SK-N-SH (cell line): Measurements from ENCODE around the gene TMEM164. TPM values are rescaled to one million over a fixed set of nuclear protein-coding genes. Genes with fewer than 3 reads are reported as not detected.

Experiments used
- CTCF ChIA-PET: fragments of 300-600, 350-600 bp; formaldehyde crosslinking; extraction: SDS; loops from one replicate; lab custom pipeline; 2021; lab: Yijun Ruan, JAX
- POLR2A ChIA-PET: fragments of 350-600 bp; sonication (Branson Sonifier 250); formaldehyde crosslinking; extraction: SDS; loops from one replicate; lab custom pipeline; 2020; ENCODE audit warnings: antibody characterized with exemption, inconsistent platforms; lab: Yijun Ruan, JAX
- DNase-seq: peaks from one replicate; pipeline ENCODE4 v3.0.0; 2012
- H2AFZ ChIP-seq: fragments of 200-600 bp; sonication (generic); 2 replicates; pipeline ENCODE4 v1.8.1; 2016; ENCODE audit warnings: antibody characterized with exemption, mild to moderate bottlenecking, low read depth
- H3F3A ChIP-seq: fragments of 200-600 bp; sonication (generic); replicated peaks from 2 replicates; pipeline ENCODE3; 2016; ENCODE audit warnings: antibody characterized with exemption, mild to moderate bottlenecking; ENCODE audit not compliant: insufficient read depth
- H3K27ac ChIP-seq, 2 experiments: fragments of 200-500 bp in 1 of 2; fragments of 200-600 bp in 1 of 2; sonication (Bioruptor generic) in 1 of 2; sonication (generic), shearing (Covaris generic) in 1 of 2; 2 replicates each; pipeline versions ENCODE4 v1.5.1 to v1.6.1; 2014 to 2016; ENCODE audit warnings: low read depth in 2 of 2, inconsistent platforms in 1 of 2, low read length in 1 of 2, mild to moderate bottlenecking in 1 of 2, mixed read lengths in 1 of 2
- H3K27me3 ChIP-seq: fragments of 200-600 bp; sonication (generic), shearing (Covaris generic); 2 replicates; pipeline ENCODE4 v1.6.1; 2016; ENCODE audit warnings: mixed run types; ENCODE audit not compliant: insufficient read depth
- H3K36me3 ChIP-seq, 2 experiments: fragments of 200-500 bp in 1 of 2; fragments of 200-600 bp in 1 of 2; sonication (Bioruptor generic) in 1 of 2; sonication (generic) in 1 of 2; replicated peaks in 1 of 2; 2 replicates each; pipeline versions ENCODE3 to v1.5.1; 2014 to 2016; ENCODE audit warnings: low read length in 1 of 2, mild to moderate bottlenecking in 1 of 2; ENCODE audit not compliant: insufficient read depth in 2 of 2, control insufficient read depth in 1 of 2
- H3K4me1 ChIP-seq, 2 experiments: fragments of 200-500 bp in 1 of 2; fragments of 200-600 bp in 1 of 2; sonication (Bioruptor generic) in 1 of 2; sonication (generic), shearing (Covaris generic) in 1 of 2; 2 replicates each; pipeline versions ENCODE4 v1.5.1 to v1.6.1; 2014 to 2016; ENCODE audit warnings: low read depth in 1 of 2, low read length in 1 of 2, mixed run types in 1 of 2; ENCODE audit not compliant: insufficient read depth in 2 of 2, control insufficient read depth in 1 of 2
- H3K4me2 ChIP-seq: fragments of 200-600 bp; sonication (generic), shearing (Covaris generic); 2 replicates; pipeline ENCODE4 v1.6.1; 2017; ENCODE audit warnings: mixed run types
- H3K4me3 ChIP-seq, 2 experiments: fragments of 200-500 bp in 1 of 2; fragments of 200-600 bp in 1 of 2; sonication (Bioruptor generic) in 1 of 2; sonication (generic), shearing (Covaris generic) in 1 of 2; 2 replicates each; pipeline versions ENCODE4 v1.5.1 to v1.8.1; 2014 to 2016; ENCODE audit warnings: low read depth in 2 of 2, inconsistent platforms in 1 of 2, low read length in 1 of 2, mild to moderate bottlenecking in 1 of 2, mixed read lengths in 1 of 2, moderate library complexity in 1 of 2
- H3K79me2 ChIP-seq: fragments of 200-600 bp; sonication (generic); 2 replicates; pipeline ENCODE4 v1.8.1; 2017; ENCODE audit warnings: mild to moderate bottlenecking; ENCODE audit not compliant: insufficient read depth
- H3K9ac ChIP-seq: fragments of 200-600 bp; sonication (generic); 2 replicates; pipeline ENCODE4 v1.6.1; 2017; ENCODE audit warnings: mixed run types
- H3K9me2 ChIP-seq: fragments of 200-600 bp; sonication (generic); 2 replicates; pipeline ENCODE4 v1.6.1; 2017; ENCODE audit warnings: mixed run types
- H3K9me3 ChIP-seq: fragments of 200-600 bp; sonication (generic); 2 replicates; pipeline ENCODE4 v1.6.1; 2017; ENCODE audit warnings: mixed run types, mild to moderate bottlenecking, moderate library complexity
- H4K20me1 ChIP-seq: fragments of 200-600 bp; sonication (generic); 2 replicates; pipeline ENCODE4 v1.6.1; 2017; ENCODE audit warnings: mild to moderate bottlenecking, mixed run types; ENCODE audit not compliant: insufficient read depth
- EP300 ChIP-seq, 2 experiments: IDR thresholded peaks; 2 replicates each; pipeline versions ENCODE4 v1.4.0 to v1.6.1; 2012; ENCODE audit warnings: borderline replicate concordance in 1 of 2, low read depth in 1 of 2, low read length in 1 of 2
- EZH2phosphoT487 ChIP-seq: fragments of 200-600 bp; sonication (generic); IDR thresholded peaks from 2 replicates; pipeline ENCODE4 v1.6.1; 2017; ENCODE audit warnings: low read depth, mixed run types, mild to moderate bottlenecking, antibody characterized with exemption, moderate library complexity, borderline replicate concordance
- FOXJ3 ChIP-seq: sonication (generic); formaldehyde crosslinking; IDR thresholded peaks from 2 replicates; pipeline ENCODE4 v1.5.1; 2020; ENCODE audit warnings: mild to moderate bottlenecking, missing genetic modification reagents
- GATA2 ChIP-seq: sonication (generic); formaldehyde crosslinking; IDR thresholded peaks from 2 replicates; pipeline ENCODE4 v1.5.0; 2020; ENCODE audit warnings: mild to moderate bottlenecking, missing genetic modification reagents
- MEF2A ChIP-seq: IDR thresholded peaks from 2 replicates; pipeline ENCODE4 v1.4.0; 2012; ENCODE audit warnings: low read depth, borderline replicate concordance
- RAD21 ChIP-seq: IDR thresholded peaks from 2 replicates; pipeline ENCODE4 v1.6.1; 2012; ENCODE audit warnings: mild to moderate bottlenecking, low read length
- RXRA ChIP-seq: IDR thresholded peaks from 2 replicates; pipeline ENCODE4 v1.4.0; 2012; ENCODE audit warnings: low read depth, mild to moderate bottlenecking, borderline replicate concordance
- SIN3A ChIP-seq: IDR thresholded peaks from 2 replicates; pipeline ENCODE4 v1.6.1; 2012; ENCODE audit warnings: low read depth, mild to moderate bottlenecking, low read length, moderate library complexity, borderline replicate concordance
- SMC3 ChIP-seq: IDR thresholded peaks from 2 replicates; pipeline ENCODE4 v1.6.1; 2012; ENCODE audit warnings: low read depth, low read length, improper control_type of control experiment
- TCF12 ChIP-seq: IDR thresholded peaks from 2 replicates; pipeline ENCODE4 v1.4.0; 2012
- TEAD4 ChIP-seq: IDR thresholded peaks from 2 replicates; pipeline ENCODE4 v1.4.0; 2012; ENCODE audit warnings: mild to moderate bottlenecking, borderline replicate concordance; ENCODE audit not compliant: insufficient read depth
- WGBS: methylation state at CpG from one replicate; pipeline ENCODE4 v1.1.6; 2017; ENCODE audit warnings: low lambda C conversion rate; 5-methylcytosine and 5-hydroxymethylcytosine counted together
- polyA plus RNA-seq, 3 experiments: library from polyadenylated mRNA; depleted of rRNA; stranded (reverse); fragments of >200 nt; gene quantifications; 2 replicates each; pipeline ENCODE4 v1.2.3, GENCODE V29; 2012
- TF ChIP-seq, protein P1 (sequence below): IDR thresholded peaks from 2 replicates; pipeline ENCODE4 v1.6.1; 2012; ENCODE audit warnings: mild to moderate bottlenecking, low read depth, low read length, moderate library complexity
- TF ChIP-seq, protein P2 (sequence below): IDR thresholded peaks from 2 replicates; pipeline ENCODE4 v1.4.0; 2012; ENCODE audit warnings: low read depth, borderline replicate concordance
- TF ChIP-seq, protein P3 (sequence below): fragments of 150-350 bp; IDR thresholded peaks from 2 replicates; pipeline ENCODE4 v1.6.1; 2016; ENCODE audit warnings: mild to moderate bottlenecking, low read depth, low read length
- TF ChIP-seq, protein P4 (sequence below): IDR thresholded peaks from 2 replicates; pipeline ENCODE4 v1.4.0; 2012; ENCODE audit warnings: low read depth, borderline replicate concordance
- TF ChIP-seq, protein P5 (sequence below): IDR thresholded peaks from 2 replicates; pipeline ENCODE4; 2012
- TF ChIP-seq, protein P6 (sequence below): IDR thresholded peaks from 2 replicates; pipeline ENCODE4 v1.4.0; 2012; ENCODE audit warnings: low read depth

Gene TMEM164
- polyA plus RNA-seq, 1 of the 3 experiments (the other 2 are of a cell fraction), result 11.9 TPM

DNA sequence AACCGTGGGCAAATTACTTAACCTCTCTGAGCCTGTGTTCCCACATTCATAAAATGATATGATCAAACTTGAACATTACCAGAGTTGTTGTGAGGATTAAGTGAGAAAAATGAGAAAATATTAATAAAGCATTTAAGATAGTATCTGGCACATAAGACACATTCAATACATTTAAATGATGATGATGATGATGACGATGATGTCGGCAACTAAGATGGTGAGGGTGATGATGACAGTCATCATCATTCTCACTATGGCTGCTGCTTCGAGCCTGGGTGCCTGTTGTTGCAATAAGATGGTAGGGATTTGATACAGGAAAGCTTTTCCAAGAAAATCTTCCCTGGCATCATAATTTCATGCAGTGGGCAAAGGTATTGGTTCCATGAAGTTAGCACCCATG is 11.1 kb downstream of the TMEM164 start:
- DNase-seq, result no peak
- Histone ChIP-seq H2AFZ (no peak overlapping the region), H3K36me3 (peaks cover 0 to 3% of the 10 kb centered on the region in 2 experiments), H4K20me1 (no peaks in the 10 kb centered on the region), H3F3A (no peaks in the 10 kb centered on the region), H3K9me2 (no peaks in the 10 kb centered on the region), H3K4me1 (peaks cover 0 to 8% of the 10 kb centered on the region in 2 experiments; a peak in 1 of 4 replicates), H3K79me2 (peaks cover 3% of the 10 kb centered on the region; the same call in 1 of the 2 replicates), H3K27ac (no peak overlapping the region), H3K27me3 (peaks cover 5% of the 10 kb centered on the region; the same call in 1 of the 2 replicates), H3K4me3 (no peak overlapping the region), H3K9ac (no peak overlapping the region), H3K9me3 (no peaks in the 10 kb centered on the region), H3K4me2 (no peak overlapping the region)
- 64% methylated on average over 4 of the region's 4 CpGs for WGBS
- TF ChIP-seq, protein P1, sequence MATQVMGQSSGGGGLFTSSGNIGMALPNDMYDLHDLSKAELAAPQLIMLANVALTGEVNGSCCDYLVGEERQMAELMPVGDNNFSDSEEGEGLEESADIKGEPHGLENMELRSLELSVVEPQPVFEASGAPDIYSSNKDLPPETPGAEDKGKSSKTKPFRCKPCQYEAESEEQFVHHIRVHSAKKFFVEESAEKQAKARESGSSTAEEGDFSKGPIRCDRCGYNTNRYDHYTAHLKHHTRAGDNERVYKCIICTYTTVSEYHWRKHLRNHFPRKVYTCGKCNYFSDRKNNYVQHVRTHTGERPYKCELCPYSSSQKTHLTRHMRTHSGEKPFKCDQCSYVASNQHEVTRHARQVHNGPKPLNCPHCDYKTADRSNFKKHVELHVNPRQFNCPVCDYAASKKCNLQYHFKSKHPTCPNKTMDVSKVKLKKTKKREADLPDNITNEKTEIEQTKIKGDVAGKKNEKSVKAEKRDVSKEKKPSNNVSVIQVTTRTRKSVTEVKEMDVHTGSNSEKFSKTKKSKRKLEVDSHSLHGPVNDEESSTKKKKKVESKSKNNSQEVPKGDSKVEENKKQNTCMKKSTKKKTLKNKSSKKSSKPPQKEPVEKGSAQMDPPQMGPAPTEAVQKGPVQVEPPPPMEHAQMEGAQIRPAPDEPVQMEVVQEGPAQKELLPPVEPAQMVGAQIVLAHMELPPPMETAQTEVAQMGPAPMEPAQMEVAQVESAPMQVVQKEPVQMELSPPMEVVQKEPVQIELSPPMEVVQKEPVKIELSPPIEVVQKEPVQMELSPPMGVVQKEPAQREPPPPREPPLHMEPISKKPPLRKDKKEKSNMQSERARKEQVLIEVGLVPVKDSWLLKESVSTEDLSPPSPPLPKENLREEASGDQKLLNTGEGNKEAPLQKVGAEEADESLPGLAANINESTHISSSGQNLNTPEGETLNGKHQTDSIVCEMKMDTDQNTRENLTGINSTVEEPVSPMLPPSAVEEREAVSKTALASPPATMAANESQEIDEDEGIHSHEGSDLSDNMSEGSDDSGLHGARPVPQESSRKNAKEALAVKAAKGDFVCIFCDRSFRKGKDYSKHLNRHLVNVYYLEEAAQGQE, result no peak
- TF ChIP-seq GATA2, result no peak
- TF ChIP-seq, protein P2, sequence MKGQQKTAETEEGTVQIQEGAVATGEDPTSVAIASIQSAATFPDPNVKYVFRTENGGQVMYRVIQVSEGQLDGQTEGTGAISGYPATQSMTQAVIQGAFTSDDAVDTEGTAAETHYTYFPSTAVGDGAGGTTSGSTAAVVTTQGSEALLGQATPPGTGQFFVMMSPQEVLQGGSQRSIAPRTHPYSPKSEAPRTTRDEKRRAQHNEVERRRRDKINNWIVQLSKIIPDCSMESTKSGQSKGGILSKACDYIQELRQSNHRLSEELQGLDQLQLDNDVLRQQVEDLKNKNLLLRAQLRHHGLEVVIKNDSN, result no peak
- no peak for TF ChIP-seq SIN3A
- no peak for TF ChIP-seq FOXJ3 (CRISPR knock-in tag)
- TF ChIP-seq, protein P3, sequence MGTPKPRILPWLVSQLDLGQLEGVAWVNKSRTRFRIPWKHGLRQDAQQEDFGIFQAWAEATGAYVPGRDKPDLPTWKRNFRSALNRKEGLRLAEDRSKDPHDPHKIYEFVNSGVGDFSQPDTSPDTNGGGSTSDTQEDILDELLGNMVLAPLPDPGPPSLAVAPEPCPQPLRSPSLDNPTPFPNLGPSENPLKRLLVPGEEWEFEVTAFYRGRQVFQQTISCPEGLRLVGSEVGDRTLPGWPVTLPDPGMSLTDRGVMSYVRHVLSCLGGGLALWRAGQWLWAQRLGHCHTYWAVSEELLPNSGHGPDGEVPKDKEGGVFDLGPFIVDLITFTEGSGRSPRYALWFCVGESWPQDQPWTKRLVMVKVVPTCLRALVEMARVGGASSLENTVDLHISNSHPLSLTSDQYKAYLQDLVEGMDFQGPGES, result no peak
- no peak for TF ChIP-seq RAD21
- TF ChIP-seq, protein P4, sequence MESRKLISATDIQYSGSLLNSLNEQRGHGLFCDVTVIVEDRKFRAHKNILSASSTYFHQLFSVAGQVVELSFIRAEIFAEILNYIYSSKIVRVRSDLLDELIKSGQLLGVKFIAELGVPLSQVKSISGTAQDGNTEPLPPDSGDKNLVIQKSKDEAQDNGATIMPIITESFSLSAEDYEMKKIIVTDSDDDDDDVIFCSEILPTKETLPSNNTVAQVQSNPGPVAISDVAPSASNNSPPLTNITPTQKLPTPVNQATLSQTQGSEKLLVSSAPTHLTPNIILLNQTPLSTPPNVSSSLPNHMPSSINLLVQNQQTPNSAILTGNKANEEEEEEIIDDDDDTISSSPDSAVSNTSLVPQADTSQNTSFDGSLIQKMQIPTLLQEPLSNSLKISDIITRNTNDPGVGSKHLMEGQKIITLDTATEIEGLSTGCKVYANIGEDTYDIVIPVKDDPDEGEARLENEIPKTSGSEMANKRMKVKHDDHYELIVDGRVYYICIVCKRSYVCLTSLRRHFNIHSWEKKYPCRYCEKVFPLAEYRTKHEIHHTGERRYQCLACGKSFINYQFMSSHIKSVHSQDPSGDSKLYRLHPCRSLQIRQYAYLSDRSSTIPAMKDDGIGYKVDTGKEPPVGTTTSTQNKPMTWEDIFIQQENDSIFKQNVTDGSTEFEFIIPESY, result no peak
- CTCF ChIA-PET, result no interaction called here
- POLR2A ChIA-PET, result no interaction called here

DNA sequence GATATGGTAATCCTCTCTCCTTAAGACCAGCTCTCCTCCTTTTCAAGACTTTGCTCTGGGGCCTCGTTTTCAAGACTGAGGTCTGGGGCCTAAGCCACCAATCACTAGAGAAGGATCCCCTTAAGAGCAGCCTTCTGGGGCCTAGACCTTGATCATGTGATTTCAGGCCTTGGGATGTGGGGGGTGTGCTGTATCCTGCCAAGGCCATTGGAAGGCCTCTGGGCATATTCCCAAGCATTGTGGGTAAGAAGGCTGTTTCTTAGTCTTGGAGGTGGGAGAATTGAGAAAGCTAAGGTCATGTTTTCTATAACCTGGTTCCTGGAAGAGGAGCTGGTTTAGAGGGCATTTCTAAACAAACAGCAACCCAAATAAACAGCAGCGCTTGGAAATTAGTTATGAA is 12.1 kb downstream of the TMEM164 start:
- Histone ChIP-seq H3K9me3 (no peaks in the 10 kb centered on the region), H3K36me3 (peaks cover 0 to 4% of the 10 kb centered on the region in 2 experiments), H3K4me3 (no peak overlapping the region), H2AFZ (no peak overlapping the region), H3K4me1 (peaks cover 0 to 8% of the 10 kb centered on the region in 2 experiments; a peak in 1 of 4 replicates), H3K27me3 (peaks cover 5% of the 10 kb centered on the region; the same call in 1 of the 2 replicates), H4K20me1 (no peaks in the 10 kb centered on the region), H3K9ac (no peak overlapping the region), H3K79me2 (peaks cover 3% of the 10 kb centered on the region; the same call in 1 of the 2 replicates), H3K4me2 (no peak overlapping the region), H3K27ac (no peak overlapping the region), H3F3A (no peaks in the 10 kb centered on the region), H3K9me2 (no peaks in the 10 kb centered on the region)
- POLR2A ChIA-PET, result no interaction called here
- 45% methylated on average over 2 of the region's 2 CpGs for WGBS
- DNase-seq, result no peak
- CTCF ChIA-PET, result no interaction called here
- TF ChIP-seq, protein P2, result no peak
- TF ChIP-seq, protein P5, sequence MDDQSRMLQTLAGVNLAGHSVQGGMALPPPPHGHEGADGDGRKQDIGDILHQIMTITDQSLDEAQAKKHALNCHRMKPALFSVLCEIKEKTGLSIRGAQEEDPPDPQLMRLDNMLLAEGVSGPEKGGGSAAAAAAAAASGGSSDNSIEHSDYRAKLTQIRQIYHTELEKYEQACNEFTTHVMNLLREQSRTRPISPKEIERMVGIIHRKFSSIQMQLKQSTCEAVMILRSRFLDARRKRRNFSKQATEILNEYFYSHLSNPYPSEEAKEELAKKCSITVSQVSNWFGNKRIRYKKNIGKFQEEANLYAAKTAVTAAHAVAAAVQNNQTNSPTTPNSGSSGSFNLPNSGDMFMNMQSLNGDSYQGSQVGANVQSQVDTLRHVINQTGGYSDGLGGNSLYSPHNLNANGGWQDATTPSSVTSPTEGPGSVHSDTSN, result no peak
- TF ChIP-seq RXRA, result no peak
- TF ChIP-seq EZH2phosphoT487, result no peak
- no peak for TF ChIP-seq EP300 (IDR thresholded peaks at IDR 0.05; ENCODE audit: borderline replicate concordance in 1 of 2, low read depth in 1 of 2, low read length in 1 of 2)
- no peak for TF ChIP-seq SIN3A
- TF ChIP-seq TEAD4, result no peak
- no peak for TF ChIP-seq TCF12
- TF ChIP-seq MEF2A, result no peak
- TF ChIP-seq, protein P6, sequence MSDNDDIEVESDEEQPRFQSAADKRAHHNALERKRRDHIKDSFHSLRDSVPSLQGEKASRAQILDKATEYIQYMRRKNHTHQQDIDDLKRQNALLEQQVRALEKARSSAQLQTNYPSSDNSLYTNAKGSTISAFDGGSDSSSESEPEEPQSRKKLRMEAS, result no peak
- TF ChIP-seq RAD21, result no peak
- TF ChIP-seq GATA2, result no peak
- no peak for TF ChIP-seq SMC3
